Measurements from ENCODE around the gene DDX60. TPM values are rescaled to one million over a fixed set of nuclear protein-coding genes. Genes with fewer than 3 reads are reported as not detected.
"Not testable (repeated sequence)": the region's sequence is repeated elsewhere in the genome, so short reads cannot be mapped to it uniquely, and the experiment has no call there.

Gene DDX60
- total and polyA plus RNA-seq, 8 donors = 1.2 to 10.2 (median 3.7) TPM

- peaks cover 0 to 3% (median 0%) of the 10 kb centered on the region in 3 donors for H3K4me1 ChIP-seq
- no peaks in the 10 kb centered on the region for H3K9me3 ChIP-seq
- WGBS, 2 donors = 95 to 100% methylated on average over 2 of the region's 2 CpGs
- no peak overlapping the region for H3K4me3 ChIP-seq
- FAIRE-seq (no peak), ATAC-seq (no peak), DNase-seq (no peak)
- no peak for TF ChIP-seq CTCF (IDR thresholded peaks at IDR 0.05)
- intact Hi-C loops (cut with DNase I) = no loop called here
- H3K27me3 ChIP-seq = no peaks in the 10 kb centered on the region
- H3K27ac ChIP-seq = no peak overlapping the region
- H3K36me3 ChIP-seq = peaks cover 0 to under 1% (median 0%) of the 10 kb centered on the region in 3 donors
Observed at GRCh38 chr4:168308912-168309311, 9.6 kb downstream of the DDX60 start.

- no peaks in the 10 kb centered on the region for H3K27me3 ChIP-seq
- H3K27ac ChIP-seq = no peak overlapping the region
- DNase-seq (no peak), FAIRE-seq (no peak), ATAC-seq (no peak)
- intact Hi-C loops (cut with DNase I) = no loop called here
- no peak for TF ChIP-seq CTCF (IDR thresholded peaks at IDR 0.05)
- H3K9me3 ChIP-seq = no peaks in the 10 kb centered on the region
- H3K4me1 ChIP-seq = peaks cover 0 to 3% (median 0%) of the 10 kb centered on the region in 3 donors
- H3K4me3 ChIP-seq = no peak overlapping the region
- H3K36me3 ChIP-seq = peaks cover 0 to 9% (median 0%) of the 10 kb centered on the region in 3 donors
- 85 to 87% methylated on average over 7 of the region's 7 CpGs for WGBS, 2 donors
Observed at GRCh38 chr4:168306476-168306875, 12.1 kb downstream of the DDX60 start.

GRCh38 chr4:168304744-168305459, 13.7 kb downstream of the DDX60 start:
- H3K36me3 ChIP-seq = peaks cover 0 to 9% (median 0%) of the 10 kb centered on the region in 3 donors
- H3K27me3 ChIP-seq = no peaks in the 10 kb centered on the region
- FAIRE-seq (no peak), ATAC-seq (no peak), DNase-seq (no peak)
- H3K27ac ChIP-seq = no peak overlapping the region
- intact Hi-C loops (cut with DNase I) = no loop called here
- H3K4me1 ChIP-seq = peaks cover 0 to 3% (median 0%) of the 10 kb centered on the region in 3 donors
- TF ChIP-seq CTCF (IDR thresholded peaks at IDR 0.05) = no peak
- WGBS, 2 donors = 71 to 78% methylated on average over 3 of the region's 3 CpGs
- no peak overlapping the region for H3K4me3 ChIP-seq
- H3K9me3 ChIP-seq = no peaks in the 10 kb centered on the region

GRCh38 chr4:168303430-168303829, 15.1 kb downstream of the DDX60 start:
- H3K27me3 ChIP-seq; intact Hi-C loops (cut with DNase I); H3K4me1 ChIP-seq; DNase-seq; H3K4me3 ChIP-seq; FAIRE-seq; ATAC-seq; H3K27ac ChIP-seq; H3K9me3 ChIP-seq: not testable (repeated sequence)
- 93 to 97% methylated on average over 5 of the region's 5 CpGs for WGBS, 2 donors
- peaks cover 0 to 12% (median 0%) of the 10 kb centered on the region in 3 donors for H3K36me3 ChIP-seq

- Histone ChIP-seq H3K27me3 (no peaks in the 10 kb centered on the region), H3K27ac (no peak overlapping the region), H3K4me3 (no peak overlapping the region), H3K9me3 (no peaks in the 10 kb centered on the region), H3K4me1 (no peaks in the 10 kb centered on the region), H3K36me3 (no peaks in the 10 kb centered on the region)
- DNase-seq (no peak), FAIRE-seq (no peak), ATAC-seq (no peak)
- intact Hi-C loops (cut with DNase I) = no loop called here
- TF ChIP-seq CTCF (IDR thresholded peaks at IDR 0.05) = no peak
- WGBS, 2 donors = 93% methylated on average over 3 of the region's 3 CpGs
Observed at GRCh38 chr4:168293386-168293975, 25.1 kb downstream of the DDX60 start.

Data from pancreas (tissue), 10 donors.